Measurements from ENCODE around the gene PNPLA8. TPM values are rescaled to one million over a fixed set of nuclear protein-coding genes. Genes with fewer than 3 reads are reported as not detected.
"Not testable (repeated sequence)": the region's sequence is repeated elsewhere in the genome, so short reads cannot be mapped to it uniquely, and the experiment has no call there.

The PNPLA8 gene
- total RNA-seq, 1 experiment from 2014 or later: 31.3 TPM

- Histone ChIP-seq H3F3A (ENCODE audit: insufficient read depth, low read depth) (peaks cover 4% of the 10 kb centered on the region), H3K4me3 (no peak overlapping the region), H3K9me3 (ENCODE audit: insufficient read depth, low read depth) (no peaks in the 10 kb centered on the region), H3K9me2 (ENCODE audit: insufficient read depth) (no peaks in the 10 kb centered on the region), H3K36me3 (ENCODE audit: low read depth) (peaks cover 4% of the 10 kb centered on the region), H3K27me3 (ENCODE audit: insufficient read depth, low read depth) (no peaks in the 10 kb centered on the region), H3K4me2 (no peak overlapping the region), H3K27ac (no peak overlapping the region), H3K4me1 (replicated peaks; ENCODE audit: insufficient read depth) (no peaks in the 10 kb centered on the region), H4K20me1 (ENCODE audit: insufficient read depth) (peaks cover 12% of the 10 kb centered on the region; the same call in 1 of the 2 replicates), H3K79me2 (ENCODE audit: low read depth) (no peaks in the 10 kb centered on the region), H2AFZ (no peak overlapping the region)
- POLR2A ChIA-PET (ENCODE audit: unreplicated experiment): interaction anchor here (0.5 kb wide), 1 partner anchor 12 kb away, joined by 4 read pairs; no protein-coding TSS in a partner anchor
- no peak for DNase-seq
- CTCF ChIA-PET: no interaction called here
- no TSS peak for BruUV-seq (replicated peaks)
- TF ChIP-seq CTCF (conservative IDR thresholded peaks at IDR 0.05) (no peak), EZH2 (IDR thresholded peaks at IDR 0.05; ENCODE audit: low read depth) (no peak)
- intact Hi-C loops (cut with micrococcal nuclease; ENCODE audit: unreplicated experiment): no loop called here
These were observed 10.3 kb downstream of the PNPLA8 start for GRCh38 chr7:108515630-108516029.

GRCh38 chr7:108515013-108515412 lies 10.9 kb downstream of the PNPLA8 start:
- no peak for TF ChIP-seq CTCF (conservative IDR thresholded peaks at IDR 0.05)
- no peak for TF ChIP-seq EZH2 (IDR thresholded peaks at IDR 0.05; ENCODE audit: low read depth)
- Histone ChIP-seq H3F3A (ENCODE audit: insufficient read depth, low read depth) (peaks cover 4% of the 10 kb centered on the region), H3K79me2 (ENCODE audit: low read depth) (no peaks in the 10 kb centered on the region), H3K4me1 (replicated peaks; ENCODE audit: insufficient read depth) (no peaks in the 10 kb centered on the region), H3K9me3 (ENCODE audit: insufficient read depth, low read depth) (no peaks in the 10 kb centered on the region), H3K9me2 (ENCODE audit: insufficient read depth) (no peaks in the 10 kb centered on the region), H3K36me3 (ENCODE audit: low read depth) (peaks cover 4% of the 10 kb centered on the region), H3K4me2 (no peak overlapping the region), H4K20me1 (ENCODE audit: insufficient read depth) (peaks cover 12% of the 10 kb centered on the region; the same call in 1 of the 2 replicates), H3K27ac (no peak overlapping the region), H3K27me3 (ENCODE audit: insufficient read depth, low read depth) (no peaks in the 10 kb centered on the region), H2AFZ (no peak overlapping the region), H3K4me3 (no peak overlapping the region)
- no peak for DNase-seq
- no TSS peak for BruUV-seq (replicated peaks)
- POLR2A ChIA-PET (ENCODE audit: unreplicated experiment): no interaction called here
- intact Hi-C loops (cut with micrococcal nuclease; ENCODE audit: unreplicated experiment): no loop called here
- CTCF ChIA-PET: no interaction called here

GRCh38 chr7:108511939-108512338 lies 14.0 kb downstream of the PNPLA8 start:
- no peaks in the 10 kb centered on the region for H3K27me3 ChIP-seq (ENCODE audit: insufficient read depth, low read depth)
- BruUV-seq (replicated peaks): no TSS peak
- H3K79me2 ChIP-seq (ENCODE audit: low read depth): no peaks in the 10 kb centered on the region
- H3K4me1 ChIP-seq (replicated peaks; ENCODE audit: insufficient read depth): no peaks in the 10 kb centered on the region
- ChIA-PET POLR2A (ENCODE audit: unreplicated experiment) (no interaction called here), CTCF (interaction anchor here (0.5 kb wide), 1 partner anchor 784 kb away, joined by 3 read pairs; no protein-coding TSS in a partner anchor)
- intact Hi-C loops (cut with micrococcal nuclease; ENCODE audit: unreplicated experiment): no loop called here
- no peak for DNase-seq
- no peaks in the 10 kb centered on the region for H3K9me2 ChIP-seq (ENCODE audit: insufficient read depth)
- H3F3A ChIP-seq (ENCODE audit: insufficient read depth, low read depth): peaks cover 4% of the 10 kb centered on the region
- no peak overlapping the region for H3K27ac ChIP-seq
- H3K9me3 ChIP-seq (ENCODE audit: insufficient read depth, low read depth): no peaks in the 10 kb centered on the region
- H4K20me1 ChIP-seq (ENCODE audit: insufficient read depth): no peaks in the 10 kb centered on the region; the same call in 1 of the 2 replicates
- no peak overlapping the region for H3K4me3 ChIP-seq
- TF ChIP-seq EZH2 (IDR thresholded peaks at IDR 0.05; ENCODE audit: low read depth) (no peak), CTCF (conservative IDR thresholded peaks at IDR 0.05) (no peak)
- no peak overlapping the region for H3K4me2 ChIP-seq
- peaks cover 4% of the 10 kb centered on the region for H3K36me3 ChIP-seq (ENCODE audit: low read depth)
- no peak overlapping the region for H2AFZ ChIP-seq

- DNase-seq; H3K79me2 ChIP-seq (ENCODE audit: low read depth); intact Hi-C loops (cut with micrococcal nuclease; ENCODE audit: unreplicated experiment); BruUV-seq (replicated peaks); H3K36me3 ChIP-seq (ENCODE audit: low read depth); H3K27ac ChIP-seq; H3K9me2 ChIP-seq (ENCODE audit: insufficient read depth); H3K4me1 ChIP-seq (replicated peaks; ENCODE audit: insufficient read depth); H3K27me3 ChIP-seq (ENCODE audit: insufficient read depth, low read depth); H3F3A ChIP-seq (ENCODE audit: insufficient read depth, low read depth); H3K4me3 ChIP-seq; H2AFZ ChIP-seq; H3K9me3 ChIP-seq (ENCODE audit: insufficient read depth, low read depth); H4K20me1 ChIP-seq (ENCODE audit: insufficient read depth); CTCF ChIA-PET; POLR2A ChIA-PET (ENCODE audit: unreplicated experiment); H3K4me2 ChIP-seq: not testable (repeated sequence)
These were observed 21.4 kb downstream of the PNPLA8 start for GRCh38 chr7:108504576-108504975.
